HS-5 (cell line): ENCODE measurements around the gene SLC24A4.

Experiments
- DNase-seq: peaks from one replicate; pipeline ENCODE4 v3.0.0-alpha.2; 2012; ENCODE audit warnings: low read depth

SLC24A4 gene

GRCh38 chr14:92546347-92547053 lies 223.5 kb downstream of the SLC24A4 start:
- DNase-seq = no peak

GRCh38 chr14:92549105-92549858 lies 226.3 kb downstream of the SLC24A4 start:
- no peak for DNase-seq

GRCh38 chr14:92549859-92550230 lies 226.9 kb downstream of the SLC24A4 start:
- no peak for DNase-seq
